ENCODE data around the gene RBL2. TPM values are rescaled to one million over a fixed set of nuclear protein-coding genes. Genes with fewer than 3 reads are reported as not detected.

The RBL2 gene
- polyA plus RNA-seq, 1 donor from 2014 or later = 146 TPM

DNA sequence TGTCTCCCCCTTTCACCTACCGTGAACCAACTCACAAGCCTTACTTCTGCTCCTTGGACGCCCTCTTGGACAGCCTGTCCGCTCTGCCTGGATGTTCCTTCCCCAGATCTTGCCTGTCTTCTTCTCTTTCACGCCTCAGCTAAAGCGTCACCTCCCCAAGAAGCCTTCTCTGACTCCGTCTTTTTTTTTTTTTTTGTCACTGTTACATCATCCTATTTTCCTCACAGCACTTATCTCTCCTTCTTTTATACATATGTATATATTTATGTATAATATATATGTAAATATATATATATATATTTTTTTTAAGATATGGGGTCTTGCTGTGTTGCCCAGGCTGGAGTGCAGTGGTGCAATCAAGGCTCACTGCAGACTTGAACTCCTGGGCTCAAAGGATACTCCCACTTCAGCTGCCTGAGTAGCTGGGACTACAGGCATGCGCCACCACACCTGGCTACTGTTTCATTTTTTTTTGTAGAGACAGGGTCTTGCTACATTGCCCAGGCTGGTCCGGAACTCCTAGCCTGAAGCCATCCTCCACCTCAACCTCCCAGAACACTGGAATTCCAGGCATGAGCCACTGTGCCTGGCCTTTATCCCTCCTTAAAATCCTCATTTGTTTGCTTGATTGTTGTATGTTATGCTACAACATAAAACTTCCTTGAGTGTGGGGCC lies 85.3 kb downstream of the RBL2 start:
- Histone ChIP-seq H3K79me2 (replicated peaks; ENCODE audit: insufficient read depth, low read length) (no peaks in the 10 kb centered on the region), H3K9ac (ENCODE audit: low read length) (no peak overlapping the region), H3K36me3 (ENCODE audit: insufficient read depth, low read length) (no peaks in the 10 kb centered on the region), H4K20me1 (ENCODE audit: insufficient read depth) (no peaks in the 10 kb centered on the region), H3K9me2 (ENCODE audit: insufficient read depth, low read length) (no peaks in the 10 kb centered on the region), H3K27ac (ENCODE audit: low read length) (no peak overlapping the region), H2AFZ (ENCODE audit: low read depth, low read length) (no peak overlapping the region), H3K4me3 (ENCODE audit: low read length) (no peak overlapping the region), H3F3A (ENCODE audit: insufficient read depth, low read length, poor library complexity, severe bottlenecking) (no peaks in the 10 kb centered on the region), H3K9me3 (ENCODE audit: low read length) (no peaks in the 10 kb centered on the region), H3K27me3 (ENCODE audit: insufficient read depth, low read depth, low read length) (no peaks in the 10 kb centered on the region), H3K4me2 (ENCODE audit: low read length) (no peak overlapping the region)
- TF ChIP-seq POLR2AphosphoS5 (IDR thresholded peaks at IDR 0.05) (no peak), SMC3 (conservative IDR thresholded peaks at IDR 0.05; ENCODE audit: poor library complexity) (no peak), EZH2 (IDR thresholded peaks at IDR 0.05; ENCODE audit: borderline replicate concordance, insufficient read depth, low read length, poor library complexity, severe bottlenecking) (no peak), MXI1 (conservative IDR thresholded peaks at IDR 0.05; ENCODE audit: poor library complexity, severe bottlenecking) (no peak), RAD21 (conservative IDR thresholded peaks at IDR 0.05) (no peak), EP300 (conservative IDR thresholded peaks at IDR 0.05; ENCODE audit: poor library complexity, severe bottlenecking) (no peak), TAF1 (IDR thresholded peaks at IDR 0.05; ENCODE audit: low read depth) (no peak)
- TF ChIP-seq, protein P1, sequence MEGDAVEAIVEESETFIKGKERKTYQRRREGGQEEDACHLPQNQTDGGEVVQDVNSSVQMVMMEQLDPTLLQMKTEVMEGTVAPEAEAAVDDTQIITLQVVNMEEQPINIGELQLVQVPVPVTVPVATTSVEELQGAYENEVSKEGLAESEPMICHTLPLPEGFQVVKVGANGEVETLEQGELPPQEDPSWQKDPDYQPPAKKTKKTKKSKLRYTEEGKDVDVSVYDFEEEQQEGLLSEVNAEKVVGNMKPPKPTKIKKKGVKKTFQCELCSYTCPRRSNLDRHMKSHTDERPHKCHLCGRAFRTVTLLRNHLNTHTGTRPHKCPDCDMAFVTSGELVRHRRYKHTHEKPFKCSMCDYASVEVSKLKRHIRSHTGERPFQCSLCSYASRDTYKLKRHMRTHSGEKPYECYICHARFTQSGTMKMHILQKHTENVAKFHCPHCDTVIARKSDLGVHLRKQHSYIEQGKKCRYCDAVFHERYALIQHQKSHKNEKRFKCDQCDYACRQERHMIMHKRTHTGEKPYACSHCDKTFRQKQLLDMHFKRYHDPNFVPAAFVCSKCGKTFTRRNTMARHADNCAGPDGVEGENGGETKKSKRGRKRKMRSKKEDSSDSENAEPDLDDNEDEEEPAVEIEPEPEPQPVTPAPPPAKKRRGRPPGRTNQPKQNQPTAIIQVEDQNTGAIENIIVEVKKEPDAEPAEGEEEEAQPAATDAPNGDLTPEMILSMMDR (IDR thresholded peaks at IDR 0.05; ENCODE audit: poor library complexity, severe bottlenecking) = no peak
- TF ChIP-seq, protein P2, sequence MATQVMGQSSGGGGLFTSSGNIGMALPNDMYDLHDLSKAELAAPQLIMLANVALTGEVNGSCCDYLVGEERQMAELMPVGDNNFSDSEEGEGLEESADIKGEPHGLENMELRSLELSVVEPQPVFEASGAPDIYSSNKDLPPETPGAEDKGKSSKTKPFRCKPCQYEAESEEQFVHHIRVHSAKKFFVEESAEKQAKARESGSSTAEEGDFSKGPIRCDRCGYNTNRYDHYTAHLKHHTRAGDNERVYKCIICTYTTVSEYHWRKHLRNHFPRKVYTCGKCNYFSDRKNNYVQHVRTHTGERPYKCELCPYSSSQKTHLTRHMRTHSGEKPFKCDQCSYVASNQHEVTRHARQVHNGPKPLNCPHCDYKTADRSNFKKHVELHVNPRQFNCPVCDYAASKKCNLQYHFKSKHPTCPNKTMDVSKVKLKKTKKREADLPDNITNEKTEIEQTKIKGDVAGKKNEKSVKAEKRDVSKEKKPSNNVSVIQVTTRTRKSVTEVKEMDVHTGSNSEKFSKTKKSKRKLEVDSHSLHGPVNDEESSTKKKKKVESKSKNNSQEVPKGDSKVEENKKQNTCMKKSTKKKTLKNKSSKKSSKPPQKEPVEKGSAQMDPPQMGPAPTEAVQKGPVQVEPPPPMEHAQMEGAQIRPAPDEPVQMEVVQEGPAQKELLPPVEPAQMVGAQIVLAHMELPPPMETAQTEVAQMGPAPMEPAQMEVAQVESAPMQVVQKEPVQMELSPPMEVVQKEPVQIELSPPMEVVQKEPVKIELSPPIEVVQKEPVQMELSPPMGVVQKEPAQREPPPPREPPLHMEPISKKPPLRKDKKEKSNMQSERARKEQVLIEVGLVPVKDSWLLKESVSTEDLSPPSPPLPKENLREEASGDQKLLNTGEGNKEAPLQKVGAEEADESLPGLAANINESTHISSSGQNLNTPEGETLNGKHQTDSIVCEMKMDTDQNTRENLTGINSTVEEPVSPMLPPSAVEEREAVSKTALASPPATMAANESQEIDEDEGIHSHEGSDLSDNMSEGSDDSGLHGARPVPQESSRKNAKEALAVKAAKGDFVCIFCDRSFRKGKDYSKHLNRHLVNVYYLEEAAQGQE (IDR thresholded peaks at IDR 0.05; ENCODE audit: borderline replicate concordance) = no peak

- H3K36me3 ChIP-seq (ENCODE audit: insufficient read depth, low read length) = no peaks in the 10 kb centered on the region
- H3K4me2 ChIP-seq (ENCODE audit: low read length) = no peak overlapping the region
- no peak overlapping the region for H3K9ac ChIP-seq (ENCODE audit: low read length)
- no peak overlapping the region for H3K4me3 ChIP-seq (ENCODE audit: low read length)
- H3K27ac ChIP-seq (ENCODE audit: low read length) = no peak overlapping the region
- H3K79me2 ChIP-seq (replicated peaks; ENCODE audit: insufficient read depth, low read length) = no peaks in the 10 kb centered on the region
- no peak for TF ChIP-seq RAD21 (conservative IDR thresholded peaks at IDR 0.05)
- TF ChIP-seq, protein P2 (IDR thresholded peaks at IDR 0.05; ENCODE audit: borderline replicate concordance) = no peak
- no peak for TF ChIP-seq POLR2AphosphoS5 (IDR thresholded peaks at IDR 0.05)
- TF ChIP-seq TAF1 (IDR thresholded peaks at IDR 0.05; ENCODE audit: low read depth) = no peak
- TF ChIP-seq EZH2 (IDR thresholded peaks at IDR 0.05; ENCODE audit: borderline replicate concordance, insufficient read depth, low read length, poor library complexity, severe bottlenecking) = no peak
- TF ChIP-seq, protein P1 (IDR thresholded peaks at IDR 0.05; ENCODE audit: poor library complexity, severe bottlenecking) = no peak
- TF ChIP-seq EP300 (conservative IDR thresholded peaks at IDR 0.05; ENCODE audit: poor library complexity, severe bottlenecking) = no peak
- TF ChIP-seq SMC3 (conservative IDR thresholded peaks at IDR 0.05; ENCODE audit: poor library complexity) = no peak
- TF ChIP-seq MXI1 (conservative IDR thresholded peaks at IDR 0.05; ENCODE audit: poor library complexity, severe bottlenecking) = no peak
- H2AFZ ChIP-seq (ENCODE audit: low read depth, low read length) = no peak overlapping the region
- H3K27me3 ChIP-seq (ENCODE audit: insufficient read depth, low read depth, low read length) = no peaks in the 10 kb centered on the region
- no peaks in the 10 kb centered on the region for H3F3A ChIP-seq (ENCODE audit: insufficient read depth, low read length, poor library complexity, severe bottlenecking)
- no peaks in the 10 kb centered on the region for H3K9me3 ChIP-seq (ENCODE audit: low read length)
- no peaks in the 10 kb centered on the region for H3K9me2 ChIP-seq (ENCODE audit: insufficient read depth, low read length)
- H4K20me1 ChIP-seq (ENCODE audit: insufficient read depth) = no peaks in the 10 kb centered on the region
Observed at GRCh38 chr16:53523126-53523804, 89.0 kb downstream of the RBL2 start.

Data from neural cell (in vitro differentiated cells).